ENCODE data around the gene NANOS2.

Gene NANOS2

GRCh38 chr19:45913874-45914830 lies at the start of gene NANOS2:
TSS of gene NANOS2 (minus strand) at chr19:45914778. CDS start at chr19:45914693, 85 bp downstream.
- DNase-seq (ENCODE audit: low spot score) = no peak

GRCh38 chr19:45962021-45962420 lies 47.4 kb upstream of the NANOS2 start:
- no peak for DNase-seq (ENCODE audit: low spot score)

- no peak for DNase-seq (ENCODE audit: low spot score)
Measured at GRCh38 chr19:45960595-45961235, 46.1 kb upstream of the NANOS2 start.

- DNase-seq (ENCODE audit: low spot score) = no peak
Measured at GRCh38 chr19:45959517-45960025, 45.0 kb upstream of the NANOS2 start.

- DNase-seq (ENCODE audit: low spot score) = no peak
Measured at GRCh38 chr19:45958769-45959516, 44.4 kb upstream of the NANOS2 start.

- DNase-seq (ENCODE audit: low spot score) = no peak
Measured at GRCh38 chr19:45958320-45958719, 43.7 kb upstream of the NANOS2 start.

GRCh38 chr19:45955905-45956608 lies 41.5 kb upstream of the NANOS2 start:
- DNase-seq (ENCODE audit: low spot score) = no peak

- DNase-seq (ENCODE audit: low spot score) = no peak
Measured at GRCh38 chr19:45954156-45954555, 39.6 kb upstream of the NANOS2 start.

GRCh38 chr19:45953676-45954075 lies 39.1 kb upstream of the NANOS2 start:
- no peak for DNase-seq (ENCODE audit: low spot score)

GRCh38 chr19:45952686-45953505 lies 38.3 kb upstream of the NANOS2 start:
- peak; percentile 57 for DNase-seq (ENCODE audit: low spot score)

GRCh38 chr19:45952341-45952685 lies 37.7 kb upstream of the NANOS2 start:
- DNase-seq (ENCODE audit: low spot score) = no peak

GRCh38 chr19:45947926-45948325 lies 33.3 kb upstream of the NANOS2 start:
- no peak for DNase-seq (ENCODE audit: low spot score)

GRCh38 chr19:45940515-45940805 lies 25.9 kb upstream of the NANOS2 start:
- no peak for DNase-seq (ENCODE audit: low spot score)

GRCh38 chr19:45939792-45940514 lies 25.4 kb upstream of the NANOS2 start:
- no peak for DNase-seq (ENCODE audit: low spot score)

- no peak for DNase-seq (ENCODE audit: low spot score)
Measured at GRCh38 chr19:45938733-45939319, 24.2 kb upstream of the NANOS2 start.

GRCh38 chr19:45935267-45935666 lies 20.7 kb upstream of the NANOS2 start:
- no peak for DNase-seq (ENCODE audit: low spot score)

GRCh38 chr19:45934551-45935230 lies 20.1 kb upstream of the NANOS2 start:
- DNase-seq (ENCODE audit: low spot score) = no peak

- DNase-seq (ENCODE audit: low spot score) = no peak
Measured at GRCh38 chr19:45933759-45934158, 19.2 kb upstream of the NANOS2 start.

- DNase-seq (ENCODE audit: low spot score) = no peak
Measured at GRCh38 chr19:45931055-45931454, 16.5 kb upstream of the NANOS2 start.

All from germinal center (tissue), 1 donor.